Esophagus (tissue), 2 donors: ENCODE data around the gene UPF3A. TPM values are rescaled to one million over a fixed set of nuclear protein-coding genes. Genes with fewer than 3 reads are reported as not detected.
"Not testable (repeated sequence)": the region's sequence is repeated elsewhere in the genome, so short reads cannot be mapped to it uniquely, and the experiment has no call there.

Experiments
- H3K27ac ChIP-seq, 2 donors: one replicate each; pipeline ENCODE4 v1.5.1; 2013; ENCODE audit warnings: low read depth in 2 of 2, mild to moderate bottlenecking in 2 of 2, inconsistent platforms in 1 of 2, low read length in 1 of 2, moderate library complexity in 1 of 2
- H3K27me3 ChIP-seq, 2 donors: one replicate each; pipeline ENCODE4 v1.6.1; 2013; ENCODE audit warnings: low read length in 2 of 2, control low read depth in 1 of 2, mild to moderate bottlenecking in 1 of 2; ENCODE audit not compliant: insufficient read depth in 2 of 2, control insufficient read depth in 1 of 2
- H3K36me3 ChIP-seq, 2 donors: one replicate each; pipeline ENCODE4 v1.6.1; 2013; ENCODE audit warnings: low read length in 1 of 2; ENCODE audit not compliant: control insufficient read depth in 2 of 2, insufficient read depth in 2 of 2
- H3K4me1 ChIP-seq, 2 donors: one replicate each; pipeline ENCODE4 v1.6.1; 2013; ENCODE audit warnings: low read length in 1 of 2; ENCODE audit not compliant: control insufficient read depth in 2 of 2, insufficient read depth in 2 of 2
- H3K4me3 ChIP-seq, 2 donors: one replicate each; pipeline ENCODE4 v1.5.1; 2013; ENCODE audit warnings: low read length in 2 of 2, mild to moderate bottlenecking in 2 of 2, low read depth in 1 of 2, moderate library complexity in 1 of 2
- H3K9me3 ChIP-seq, 2 donors: one replicate each; pipeline ENCODE4 v1.6.1; 2013; ENCODE audit warnings: mild to moderate bottlenecking in 2 of 2, low read depth in 1 of 2, low read length in 1 of 2, moderate library complexity in 1 of 2; ENCODE audit not compliant: control insufficient read depth in 2 of 2, insufficient read depth in 1 of 2
- WGBS, 2 donors: extraction: QIAGEN DNeasy Blood & Tissue Kit; methylation state at CpG; one replicate each; pipeline ENCODE4 v1.1.7; 2013; 5-methylcytosine and 5-hydroxymethylcytosine counted together
- polyA plus RNA-seq, 2 donors: library from polyadenylated mRNA; stranded (reverse); fragments of 200-250 nt; gene quantifications; one replicate each; pipeline ENCODE4 v1.2.3, GENCODE V29; 2013
- donor health status: healthy with polysubstance abuse.
- donor health status: Bipolar disorder and iron deficiency.

The UPF3A gene
- polyA plus RNA-seq, 2 donors = 32.1 to 43.1 TPM

DNA sequence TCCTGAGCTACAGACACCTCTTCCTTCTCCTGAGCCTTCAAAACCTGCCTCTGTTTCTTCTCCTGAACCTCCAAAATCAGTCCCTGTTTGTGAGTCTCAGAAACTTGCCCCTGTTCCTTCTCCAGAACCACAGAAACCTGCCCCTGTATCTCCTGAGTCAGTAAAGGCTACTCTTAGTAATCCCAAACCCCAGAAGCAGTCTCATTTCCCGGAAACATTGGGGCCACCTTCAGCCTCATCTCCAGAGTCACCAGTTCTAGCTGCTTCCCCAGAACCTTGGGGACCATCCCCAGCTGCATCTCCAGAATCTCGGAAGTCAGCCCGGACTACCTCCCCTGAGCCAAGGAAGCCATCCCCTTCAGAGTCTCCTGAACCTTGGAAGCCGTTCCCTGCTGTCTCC lies 42.9 kb downstream of the UPF3A start:
- WGBS, 2 donors = 96 to 98% methylated on average over 4 of the region's 4 CpGs
- H3K27me3 ChIP-seq = no peaks in the 10 kb centered on the region
- H3K27ac ChIP-seq = no peak overlapping the region
- no peak overlapping the region for H3K4me3 ChIP-seq
- peaks cover 9 to 12% of the 10 kb centered on the region in 2 donors for H3K36me3 ChIP-seq
- no peaks in the 10 kb centered on the region for H3K9me3 ChIP-seq
- no peaks in the 10 kb centered on the region for H3K4me1 ChIP-seq

DNA sequence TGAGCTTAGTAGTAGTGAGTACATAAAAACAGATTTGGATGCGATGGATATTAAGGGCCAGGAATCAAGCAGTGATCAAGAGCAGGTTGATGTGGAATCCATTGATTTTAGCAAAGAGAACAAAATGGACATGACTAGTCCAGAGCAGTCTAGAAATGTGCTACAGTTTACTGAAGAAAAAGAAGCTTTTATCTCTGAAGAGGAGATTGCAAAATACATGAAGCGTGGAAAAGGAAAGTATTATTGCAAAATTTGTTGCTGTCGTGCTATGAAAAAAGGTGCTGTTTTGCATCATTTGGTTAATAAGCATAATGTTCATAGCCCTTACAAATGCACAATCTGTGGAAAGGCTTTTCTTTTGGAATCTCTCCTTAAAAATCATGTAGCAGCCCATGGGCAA lies 44.3 kb downstream of the UPF3A start:
- H3K4me1 ChIP-seq = no peaks in the 10 kb centered on the region
- H3K36me3 ChIP-seq = peaks cover 9 to 12% of the 10 kb centered on the region in 2 donors
- WGBS, 2 donors = 92 to 98% methylated on average over 3 of the region's 3 CpGs

DNA sequence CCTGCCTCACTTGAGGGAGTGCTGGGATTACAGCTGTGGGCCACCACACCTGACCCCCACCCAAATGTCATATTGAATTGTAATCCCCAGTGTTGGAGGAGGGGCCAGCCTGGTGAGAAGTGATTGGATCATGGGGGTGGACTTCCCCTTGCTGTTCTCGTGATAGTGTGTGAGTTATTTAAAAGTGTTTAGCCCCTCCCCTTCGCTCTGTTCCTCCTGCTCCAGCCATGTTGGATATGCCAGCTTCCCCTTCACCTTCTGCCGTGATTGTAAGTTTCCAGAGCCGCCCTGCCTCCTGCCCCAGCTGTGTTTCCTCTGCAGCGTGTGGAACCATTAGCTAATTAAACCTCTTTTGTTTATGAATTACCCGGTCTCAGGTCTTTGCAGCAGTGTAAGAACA lies 46.6 kb downstream of the UPF3A start:
- Histone ChIP-seq H3K36me3 (peaks cover 7 to 9% of the 10 kb centered on the region in 2 donors), H3K4me3 (no peak overlapping the region), H3K27me3 (no peaks in the 10 kb centered on the region), H3K4me1 (no peaks in the 10 kb centered on the region), H3K9me3 (no peaks in the 10 kb centered on the region), H3K27ac (no peak overlapping the region)
- 81 to 84% methylated on average over 6 of the region's 6 CpGs for WGBS, 2 donors

More for the DNA sequence above, 44.3 kb downstream of the UPF3A start:
- Histone ChIP-seq H3K27ac (no peak overlapping the region), H3K4me3 (no peak overlapping the region), H3K9me3 (no peaks in the 10 kb centered on the region), H3K27me3 (no peaks in the 10 kb centered on the region)

DNA sequence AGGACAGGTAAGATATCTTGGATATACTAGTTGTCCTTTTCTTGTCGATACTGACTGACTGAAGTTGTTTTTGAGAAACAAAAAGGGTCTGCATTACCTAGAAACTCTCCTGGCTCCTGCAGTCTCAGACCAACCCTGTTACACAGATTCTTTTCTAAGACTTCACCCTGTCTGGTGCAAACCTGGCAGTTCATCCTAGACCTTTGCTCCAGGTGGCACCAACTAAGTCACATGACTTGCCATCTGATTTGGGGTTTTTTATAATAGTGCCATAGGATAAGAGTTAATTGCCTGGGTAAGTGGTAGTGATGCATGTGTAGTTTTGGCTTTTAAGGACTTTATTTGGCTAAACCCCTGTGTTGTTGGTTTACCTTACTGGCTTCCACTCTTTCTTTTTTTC lies 47.2 kb downstream of the UPF3A start:
- WGBS, 2 donors = 94 to 95% methylated on average over 1 of the region's 1 CpG
- Histone ChIP-seq H3K4me3 (no peak overlapping the region), H3K27ac (no peak overlapping the region), H3K4me1 (no peaks in the 10 kb centered on the region), H3K27me3 (no peaks in the 10 kb centered on the region), H3K36me3 (peaks cover 7 to 9% of the 10 kb centered on the region in 2 donors), H3K9me3 (no peaks in the 10 kb centered on the region)

DNA sequence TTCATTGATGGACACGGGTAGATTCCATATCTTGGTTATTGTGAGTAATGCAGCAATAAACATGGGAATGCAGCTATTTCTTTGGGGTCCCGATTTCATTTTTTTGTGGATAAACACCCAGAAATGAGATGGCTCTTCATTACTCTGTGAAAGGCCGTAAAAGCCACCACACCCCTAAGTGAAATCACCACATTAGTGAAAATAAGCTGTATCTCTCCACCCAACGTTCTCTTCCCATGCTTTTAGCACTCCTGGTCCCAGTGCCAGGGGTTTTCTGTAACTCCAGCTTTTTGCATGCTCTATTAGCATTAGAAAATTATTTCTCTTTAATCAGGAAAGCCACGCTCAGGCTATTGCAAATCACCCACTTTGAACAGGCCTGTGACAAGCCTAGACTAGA lies 48.7 kb downstream of the UPF3A start:
- Histone ChIP-seq H3K4me3 (no peak overlapping the region), H3K9me3 (no peaks in the 10 kb centered on the region), H3K27me3 (no peaks in the 10 kb centered on the region), H3K36me3 (no peaks in the 10 kb centered on the region), H3K4me1 (no peaks in the 10 kb centered on the region), H3K27ac (no peak overlapping the region)
- WGBS, 2 donors = 44 to 66% methylated on average over 5 of the region's 5 CpGs

DNA sequence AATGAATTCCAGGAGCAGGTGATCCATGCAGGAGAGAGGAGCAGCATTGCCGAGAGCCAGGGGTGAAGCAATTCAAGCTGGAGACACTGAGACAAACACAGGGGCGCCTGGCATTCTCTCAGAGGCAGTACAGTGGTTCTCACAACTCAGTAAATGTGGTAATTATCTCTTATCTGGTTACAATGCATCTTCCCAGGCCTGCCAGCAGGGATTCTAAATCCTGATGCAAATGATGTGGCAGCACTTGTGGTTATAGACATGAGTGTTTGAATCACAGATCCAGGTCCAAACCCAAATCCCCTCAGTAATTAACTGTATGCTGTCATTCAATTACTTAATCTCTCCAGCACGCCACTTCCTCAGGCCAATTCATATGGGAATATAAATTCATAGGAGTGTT lies 52.5 kb downstream of the UPF3A start:
- not testable (repeated sequence) for H3K27me3 ChIP-seq, H3K27ac ChIP-seq
- WGBS, 2 donors = 63 to 71% methylated on average over 3 of the region's 3 CpGs

DNA sequence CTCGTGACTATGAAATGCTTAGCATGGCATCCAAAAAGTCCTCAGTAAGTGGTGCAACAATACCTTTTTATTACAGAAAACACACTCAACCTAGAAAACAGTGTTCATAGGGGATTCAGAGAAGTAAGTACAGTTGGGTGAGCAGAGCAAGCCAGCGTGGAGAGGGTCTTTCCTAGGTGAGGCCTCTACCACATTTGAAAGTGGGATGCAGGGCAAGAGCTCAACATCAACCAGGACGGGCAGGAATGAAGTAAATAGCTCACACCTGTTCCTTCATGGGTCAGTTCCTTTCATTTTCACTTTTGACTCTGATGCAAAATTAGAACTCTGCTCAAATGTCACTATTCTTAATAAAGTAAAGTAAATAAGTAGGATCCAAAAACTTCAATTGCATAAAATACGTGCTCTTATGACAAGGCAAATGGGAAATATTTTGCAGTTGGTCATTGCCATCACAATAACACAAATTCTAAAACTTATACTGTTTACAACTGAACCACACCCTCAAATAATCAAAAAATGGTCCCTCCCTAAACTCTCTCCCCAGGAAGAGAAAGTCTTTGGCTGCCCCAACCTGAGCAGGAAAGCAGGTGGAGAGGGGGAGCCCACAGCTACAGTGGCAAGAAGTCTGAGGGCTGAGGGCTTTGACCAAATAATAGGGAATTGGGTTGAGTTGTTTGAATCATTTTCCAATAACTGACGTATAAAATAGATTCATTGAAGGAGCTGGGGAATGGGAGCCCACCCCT lies 53.1 kb downstream of the UPF3A start:
- no peaks in the 10 kb centered on the region for H3K36me3 ChIP-seq
- WGBS, 2 donors = 58% methylated on average over 5 of the region's 5 CpGs
- H3K9me3 ChIP-seq = no peaks in the 10 kb centered on the region
- no peaks in the 10 kb centered on the region for H3K27me3 ChIP-seq
- no peaks in the 10 kb centered on the region for H3K4me1 ChIP-seq
- no peak overlapping the region for H3K4me3 ChIP-seq
- no peak overlapping the region for H3K27ac ChIP-seq

More for the DNA sequence above, 52.5 kb downstream of the UPF3A start:
- H3K4me3 ChIP-seq, H3K9me3 ChIP-seq, H3K36me3 ChIP-seq, H3K4me1 ChIP-seq: not testable (repeated sequence)

DNA sequence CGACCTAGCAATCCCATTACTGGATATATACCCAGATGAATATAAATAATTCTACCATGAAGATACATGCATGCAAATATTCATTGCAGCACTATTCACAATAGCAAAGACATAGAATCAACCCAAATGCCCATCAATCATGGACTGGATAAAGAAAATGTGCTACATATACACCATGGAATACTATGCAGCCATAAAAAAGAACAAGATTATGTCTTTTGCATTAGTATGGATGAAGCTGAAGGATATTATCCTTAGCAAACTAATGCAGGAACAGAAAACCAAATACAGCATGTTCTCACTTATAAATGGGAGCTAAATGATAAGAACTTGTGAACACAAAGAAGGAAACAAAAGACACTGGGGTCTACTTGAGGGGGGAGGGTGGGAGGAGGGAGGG lies 55.1 kb downstream of the UPF3A start:
- H3K4me3 ChIP-seq, H3K27me3 ChIP-seq, H3K4me1 ChIP-seq, H3K36me3 ChIP-seq, H3K27ac ChIP-seq, H3K9me3 ChIP-seq: not testable (repeated sequence)
- WGBS, 2 donors = 74 to 84% methylated on average over 1 of the region's 1 CpG

DNA sequence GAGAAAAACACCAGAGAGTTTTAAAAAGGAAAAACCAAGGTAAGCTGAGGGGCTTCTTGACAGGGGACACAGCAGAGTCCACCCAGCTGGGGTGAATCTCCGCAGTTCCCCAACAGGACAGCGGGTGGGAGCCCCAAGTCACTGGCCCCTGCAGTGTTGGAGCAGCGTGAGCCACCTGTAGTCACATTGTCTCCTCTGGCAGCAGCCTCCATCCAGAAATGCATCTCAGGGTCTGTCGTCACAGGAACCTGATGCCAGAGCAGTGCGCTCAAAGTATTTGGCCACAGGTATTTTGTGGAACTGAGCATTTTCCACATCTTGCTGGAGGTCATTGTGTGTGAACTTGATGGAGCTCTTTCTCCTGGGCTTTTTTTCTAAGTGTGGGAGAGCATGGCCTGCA lies 57.6 kb downstream of the UPF3A start:
- H3K9me3 ChIP-seq = no peaks in the 10 kb centered on the region
- no peaks in the 10 kb centered on the region for H3K36me3 ChIP-seq
- no peaks in the 10 kb centered on the region for H3K27me3 ChIP-seq
- no peaks in the 10 kb centered on the region for H3K4me1 ChIP-seq
- WGBS, 2 donors = 92 to 93% methylated on average over 5 of the region's 5 CpGs
- H3K27ac ChIP-seq = no peak overlapping the region
- H3K4me3 ChIP-seq = no peak overlapping the region

DNA sequence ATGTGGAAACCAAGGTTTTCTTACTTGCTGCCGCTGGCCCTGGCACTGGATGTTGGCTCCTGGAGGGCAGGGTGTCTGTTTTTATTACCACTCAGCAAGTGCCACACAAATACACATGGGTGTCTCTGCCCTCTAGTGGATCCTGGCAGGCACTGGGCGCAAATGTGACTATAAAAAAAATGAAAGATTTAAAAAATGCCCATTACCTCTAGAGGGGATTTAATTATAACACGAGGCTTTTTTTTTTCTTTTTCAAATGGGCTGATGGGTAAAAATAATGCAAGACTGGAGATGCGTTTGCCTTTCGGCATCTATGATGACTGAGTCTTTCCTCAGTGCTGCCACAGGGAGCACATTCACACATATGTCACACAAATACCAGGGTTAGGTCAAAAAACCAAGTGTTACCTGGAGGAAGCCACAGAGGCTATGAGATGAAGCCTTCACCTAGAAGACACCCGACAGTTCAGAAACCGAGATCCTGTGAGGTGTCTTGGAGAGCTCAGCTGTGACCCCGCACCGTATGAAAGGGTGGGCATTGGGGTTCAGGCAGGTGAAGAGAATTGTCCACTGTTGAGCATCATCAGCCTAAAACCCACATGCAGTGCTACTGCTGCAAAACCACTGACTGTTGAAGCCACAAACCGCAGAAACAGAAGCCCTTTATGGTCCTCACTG lies 58.6 kb downstream of the UPF3A start:
- 46 to 48% methylated on average over 10 of the region's 10 CpGs for WGBS, 2 donors
- Histone ChIP-seq H3K27ac (no peak overlapping the region), H3K36me3 (no peaks in the 10 kb centered on the region), H3K27me3 (no peaks in the 10 kb centered on the region), H3K9me3 (no peaks in the 10 kb centered on the region), H3K4me3 (no peak overlapping the region), H3K4me1 (no peaks in the 10 kb centered on the region)
